Inferior parietal cortex (tissue), 1 donor: Measurements from ENCODE around the gene TESK2.
"Not testable (repeated sequence)": the region's sequence is repeated elsewhere in the genome, so short reads cannot be mapped to it uniquely, and the experiment has no call there.

ENCODE experiments used
- DNase-seq: peaks from one replicate; pipeline ENCODE4 v3.0.0-alpha.2; 2016; ENCODE audit errors: extremely low spot score

The TESK2 gene

DNA sequence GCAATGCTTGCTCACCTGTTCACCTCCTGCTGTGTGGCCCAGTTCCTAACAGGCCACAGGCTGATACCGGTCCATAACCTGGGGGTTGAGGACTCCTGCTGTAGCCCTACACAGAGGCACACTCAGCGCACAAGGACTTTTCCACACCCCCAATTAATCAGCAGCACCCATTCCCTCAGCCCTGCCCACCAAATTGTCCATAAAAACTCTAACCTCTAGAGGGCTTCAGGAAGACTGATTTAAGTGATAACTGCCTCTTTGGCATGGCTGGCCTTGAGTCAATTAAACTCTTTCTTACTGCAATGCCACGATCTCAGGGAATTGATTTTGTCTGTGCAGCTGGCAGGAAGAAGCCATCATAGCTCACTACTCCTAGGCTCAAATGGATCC, 79.5 kb downstream of the TESK2 start:
- DNase-seq, result no peak

DNA sequence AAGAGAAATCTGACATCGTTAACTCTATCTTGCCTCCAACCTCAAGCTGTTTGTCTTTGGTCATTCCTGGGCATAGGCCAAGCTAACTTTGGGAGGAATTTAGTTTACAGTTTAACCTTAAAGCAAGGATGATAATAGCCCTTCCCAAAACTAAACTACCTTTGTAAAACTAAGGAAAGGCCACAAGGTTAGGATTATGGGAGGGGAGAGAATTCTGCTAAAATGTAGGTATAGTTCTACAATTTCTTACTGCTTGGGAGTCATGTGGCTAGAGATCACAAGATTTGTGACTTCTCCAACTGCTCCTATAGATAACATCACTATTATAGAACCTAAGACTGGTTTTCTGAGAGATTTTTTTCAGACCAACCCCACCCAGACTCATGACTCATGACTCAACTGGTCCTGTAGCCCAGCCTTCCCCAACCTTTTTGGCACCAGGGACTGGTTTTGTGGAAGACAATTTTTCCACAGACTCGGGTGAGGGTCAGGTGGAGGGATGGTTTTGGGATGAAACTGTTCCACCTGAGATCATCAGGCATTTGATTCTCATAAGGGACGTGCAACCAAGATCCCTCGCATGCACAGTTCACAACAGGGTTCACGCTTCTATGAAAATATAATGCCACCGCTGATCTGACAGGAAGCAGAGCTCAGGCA, 80.0 kb downstream of the TESK2 start:
- no peak for DNase-seq

DNA sequence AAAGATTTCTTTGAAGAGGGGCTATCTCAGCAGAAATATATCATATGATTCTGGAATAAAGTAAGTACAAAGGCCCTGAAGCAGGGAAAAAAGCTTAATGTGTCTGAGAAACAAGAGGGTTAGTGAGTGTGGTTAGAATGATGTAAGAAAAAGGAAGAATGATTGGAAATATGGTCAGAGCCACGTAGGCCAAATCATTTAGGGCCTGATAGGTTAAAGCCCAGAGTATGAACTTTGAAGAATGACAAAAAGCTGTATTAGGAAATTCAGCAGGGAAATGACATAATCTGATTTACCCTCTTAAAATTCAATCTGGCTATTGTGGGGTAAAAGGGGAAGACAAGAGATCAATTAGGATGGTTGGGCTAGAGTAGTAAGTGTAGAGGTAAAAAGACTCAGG, 81.7 kb downstream of the TESK2 start:
- no peak for DNase-seq

DNA sequence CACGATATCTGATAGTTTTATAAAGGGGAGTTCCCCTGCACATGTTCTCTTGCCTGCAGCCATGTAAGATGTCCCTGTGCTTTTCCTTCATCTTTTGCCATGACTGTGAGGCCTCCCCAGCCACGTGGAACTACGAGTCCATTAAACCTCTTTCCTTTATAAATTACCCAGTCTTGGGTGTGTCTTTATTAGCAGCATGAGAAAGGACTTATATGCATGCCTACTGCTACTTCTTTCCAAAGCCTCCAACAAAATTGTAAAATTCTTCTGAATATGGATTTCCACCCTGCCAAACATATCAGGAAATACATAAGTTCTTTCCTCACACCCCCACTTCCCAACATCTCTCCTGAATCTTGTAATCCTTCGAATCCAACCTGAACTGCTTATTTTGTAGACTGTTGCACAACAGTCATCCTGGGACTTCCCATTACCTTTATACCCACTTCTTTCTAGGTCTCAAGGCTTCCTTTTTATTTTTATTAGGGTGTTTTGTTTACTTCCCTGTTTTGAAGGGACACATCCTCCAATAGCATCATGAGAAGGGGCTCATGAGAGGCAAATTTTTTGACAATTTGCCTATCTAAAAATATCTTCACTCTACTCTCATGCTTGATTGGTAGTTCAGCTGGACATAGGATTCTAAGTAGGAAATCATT, 83.2 kb downstream of the TESK2 start:
- DNase-seq, result no peak

DNA sequence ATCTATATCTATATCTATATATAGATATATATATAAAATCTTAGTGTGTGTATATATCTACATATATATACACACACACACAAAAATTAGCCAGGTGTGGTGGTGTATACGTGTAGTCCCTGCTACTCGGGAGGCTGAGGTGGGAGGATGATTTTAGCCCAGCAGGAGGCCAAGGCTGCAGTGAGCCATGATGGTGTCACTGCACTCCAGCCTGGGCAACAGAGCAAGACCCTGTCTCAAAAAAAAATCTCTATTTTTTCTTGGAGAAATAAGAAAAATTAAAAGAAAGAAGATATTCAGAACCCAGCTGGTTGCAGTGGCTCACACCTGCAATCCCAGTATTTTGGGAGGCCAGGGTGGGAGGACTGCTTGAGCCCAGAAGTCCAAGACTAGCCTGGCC, 85.3 kb downstream of the TESK2 start:
- DNase-seq, result no peak

DNA sequence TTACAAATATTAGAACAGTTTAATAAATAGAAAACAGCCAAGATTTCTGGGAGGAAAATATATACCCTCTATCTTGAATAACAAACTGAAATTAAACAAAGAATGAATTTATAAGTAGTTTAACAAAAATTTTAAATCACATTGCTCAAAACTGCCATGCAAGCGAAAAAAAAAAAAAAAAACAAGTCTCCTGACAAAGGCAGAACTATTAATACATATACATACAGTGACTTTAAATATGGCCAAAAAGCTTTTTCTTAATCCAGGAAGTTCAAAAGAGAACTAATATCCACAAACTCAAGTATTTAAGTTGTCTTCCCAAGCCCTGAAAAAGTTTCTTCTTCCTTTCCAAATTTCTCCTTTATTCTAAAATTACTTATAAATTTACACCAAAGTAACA, 87.2 kb downstream of the TESK2 start:
- no peak for DNase-seq

DNA sequence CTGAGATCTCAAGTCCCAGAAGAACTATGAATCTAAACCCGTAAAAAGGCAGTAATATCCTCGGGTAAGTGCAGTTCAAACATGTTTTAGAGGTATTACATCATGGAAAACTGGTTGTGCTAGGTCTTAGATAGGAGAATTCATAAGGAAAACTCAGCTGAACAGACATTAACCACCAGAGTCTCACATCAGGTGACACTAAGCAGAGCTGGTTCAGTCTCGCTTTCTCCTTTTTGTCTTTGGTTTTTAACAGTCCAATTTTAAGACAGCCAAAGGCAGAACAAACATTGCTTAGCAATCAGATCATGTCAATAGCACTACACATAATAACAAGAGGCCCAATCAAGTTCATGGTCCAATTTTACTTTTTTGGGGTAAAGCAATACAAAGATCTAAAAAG, 87.7 kb downstream of the TESK2 start:
- no peak for DNase-seq

DNA sequence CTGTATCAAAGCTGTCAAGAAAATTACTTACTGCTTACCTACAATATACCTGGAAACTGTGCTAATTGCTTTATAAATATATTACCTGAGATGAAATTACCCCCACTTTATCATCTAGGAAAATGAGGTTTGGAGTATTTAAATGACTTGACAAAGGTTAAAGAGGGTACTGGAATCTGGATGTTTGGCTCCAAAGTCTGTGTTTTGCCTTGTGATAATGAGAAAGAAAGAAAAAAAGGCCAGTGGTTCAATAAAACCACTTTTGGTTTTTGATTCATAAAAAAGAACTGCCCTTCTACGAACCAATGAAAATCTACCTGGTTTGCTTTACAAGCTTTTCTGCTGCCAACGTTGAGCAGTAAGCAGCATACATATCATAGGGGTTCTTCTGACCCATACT, 89.4 kb downstream of the TESK2 start:
- DNase-seq, result no peak

DNA sequence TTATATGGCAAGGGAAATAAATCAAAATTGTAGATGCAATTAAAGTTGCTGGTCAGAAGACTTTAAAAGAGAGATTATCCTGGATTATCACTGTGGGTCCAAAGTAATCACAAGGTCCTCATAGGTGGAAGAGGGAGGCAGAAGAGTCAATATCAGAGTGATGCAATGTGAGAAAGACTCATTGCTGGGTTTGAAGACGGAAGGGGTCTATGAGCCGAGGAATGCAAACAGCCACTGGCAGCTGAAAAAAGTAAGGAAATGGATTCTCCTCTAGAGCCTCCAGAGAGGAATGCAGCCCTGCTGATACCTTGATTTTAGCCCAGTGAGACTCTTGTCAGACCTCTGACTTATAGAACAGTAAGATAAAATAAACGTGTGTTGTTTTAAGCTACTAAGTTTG, 90.9 kb downstream of the TESK2 start:
- no peak for DNase-seq

DNA sequence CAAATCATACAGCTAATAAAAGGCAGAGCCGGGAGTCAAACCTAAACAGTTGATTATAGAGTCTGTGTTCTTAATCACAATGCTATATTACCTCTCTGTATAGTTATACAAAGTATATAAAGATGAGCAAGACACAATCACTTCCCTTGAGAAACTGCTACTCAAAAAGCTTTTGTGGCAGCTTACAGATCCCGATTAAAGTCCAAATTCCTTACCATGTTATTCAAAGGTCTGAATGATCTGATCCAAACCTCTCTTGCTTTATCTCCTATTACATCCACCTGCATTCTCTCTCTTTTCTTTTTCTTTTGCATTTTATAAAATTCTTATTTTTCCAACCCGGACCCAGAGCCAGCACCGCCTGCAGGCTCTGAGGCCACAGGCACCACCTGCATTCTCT, 93.7 kb downstream of the TESK2 start:
- DNase-seq, result no peak

DNA sequence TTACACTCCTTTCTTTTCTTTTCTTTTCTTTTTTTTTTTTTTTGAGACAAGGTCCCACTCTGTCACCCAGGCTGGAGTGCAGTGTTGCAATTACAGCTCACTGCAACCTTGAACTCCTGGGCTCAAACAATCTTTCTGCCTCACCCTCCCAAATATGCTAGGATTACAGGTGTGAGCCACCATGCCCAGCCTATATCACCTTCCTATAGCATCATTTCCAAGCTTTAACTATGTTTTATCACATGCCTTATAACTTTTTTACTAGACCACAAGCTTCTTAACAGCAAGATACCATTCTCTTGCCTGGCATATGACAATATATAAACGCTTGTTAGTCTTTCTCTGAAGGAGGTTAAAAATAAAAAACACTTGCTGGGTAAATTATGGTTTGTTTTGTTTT, 95.4 kb downstream of the TESK2 start:
- no peak for DNase-seq

DNA sequence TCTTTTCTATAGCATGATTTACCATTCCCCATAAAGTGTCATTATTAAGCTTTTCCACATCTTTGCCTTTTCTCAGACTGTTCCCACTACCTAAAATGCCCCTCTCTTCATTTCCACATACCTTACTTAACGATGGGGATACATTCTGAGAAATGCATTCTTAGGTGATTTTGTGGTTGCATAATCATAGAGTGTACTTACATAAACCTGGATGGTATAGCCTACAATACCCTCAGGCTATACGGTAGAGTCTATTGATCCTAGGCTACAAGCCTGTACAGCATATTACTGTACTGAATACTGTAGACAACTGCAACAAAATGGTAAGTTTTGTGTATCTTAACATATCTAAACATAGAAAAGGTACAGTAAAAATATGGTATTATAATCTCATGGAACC, 95.9 kb downstream of the TESK2 start:
- DNase-seq, result no peak

DNA sequence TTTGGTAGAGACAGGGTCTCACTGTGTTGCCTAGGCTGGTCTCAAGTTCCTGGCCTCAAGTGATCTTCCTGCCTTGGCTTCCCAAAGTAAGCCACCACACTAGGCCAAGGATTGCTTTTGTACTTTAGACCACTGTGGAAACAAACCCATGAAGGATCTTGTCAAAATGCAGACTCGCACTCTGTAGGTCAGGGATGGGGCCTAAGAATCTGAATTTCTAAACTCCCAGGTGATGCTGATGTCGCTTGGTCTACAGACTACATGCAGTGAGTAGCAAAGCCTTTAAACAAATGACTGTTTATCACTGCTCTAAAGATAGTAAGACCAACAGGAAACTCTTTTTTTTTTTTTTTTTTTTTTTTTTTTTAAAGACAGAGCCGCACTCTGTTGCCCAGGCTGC, 96.6 kb downstream of the TESK2 start:
- no peak for DNase-seq

DNA sequence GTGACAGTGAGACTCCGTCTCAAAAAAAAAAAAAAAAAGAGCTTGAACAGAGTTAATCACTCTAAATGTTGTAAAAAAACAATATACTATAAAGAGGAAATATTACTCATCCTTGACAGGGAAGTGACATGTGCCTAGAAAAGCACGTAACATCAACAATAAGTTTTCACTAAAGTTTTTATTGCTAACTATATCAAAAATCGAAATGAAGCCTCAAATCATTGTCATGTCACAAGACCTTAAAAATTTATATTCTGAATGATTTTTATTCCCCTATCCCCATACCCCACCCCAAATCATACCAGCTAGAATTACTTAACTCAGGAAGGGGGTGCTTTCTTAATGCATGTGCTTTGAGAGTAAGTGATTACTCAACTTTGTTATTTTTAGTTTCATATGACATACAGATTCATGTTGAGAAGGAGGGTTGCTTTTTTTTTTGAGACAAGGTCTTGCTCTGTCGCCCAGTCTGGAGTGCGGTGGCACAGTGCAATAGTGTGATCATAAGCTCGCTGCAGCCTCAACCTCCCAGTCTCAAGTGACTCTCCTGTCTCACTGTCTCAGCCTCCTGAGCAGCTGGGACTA, 97.2 kb downstream of the TESK2 start:
- no peak for DNase-seq

DNA sequence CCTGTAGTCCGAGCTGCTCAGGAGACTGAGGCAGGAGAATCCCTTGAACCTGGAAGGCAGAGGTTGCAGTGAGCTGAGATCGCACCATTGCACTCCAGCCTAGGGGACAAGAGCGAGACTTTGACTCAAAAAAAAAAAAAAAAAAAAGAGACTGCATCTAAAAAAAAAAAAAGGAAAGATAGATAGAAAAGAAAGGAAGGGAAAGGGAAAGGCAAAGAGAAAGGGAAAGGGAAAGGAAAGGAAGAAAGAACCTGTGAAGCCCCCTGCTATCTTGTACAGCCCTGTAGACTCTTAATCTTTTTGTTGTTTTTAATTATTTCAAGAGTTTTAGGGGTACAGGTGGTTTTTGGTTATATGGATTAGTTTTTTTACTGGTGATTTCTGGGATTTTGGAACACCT, 104.7 kb downstream of the TESK2 start:
- no peak for DNase-seq

DNA sequence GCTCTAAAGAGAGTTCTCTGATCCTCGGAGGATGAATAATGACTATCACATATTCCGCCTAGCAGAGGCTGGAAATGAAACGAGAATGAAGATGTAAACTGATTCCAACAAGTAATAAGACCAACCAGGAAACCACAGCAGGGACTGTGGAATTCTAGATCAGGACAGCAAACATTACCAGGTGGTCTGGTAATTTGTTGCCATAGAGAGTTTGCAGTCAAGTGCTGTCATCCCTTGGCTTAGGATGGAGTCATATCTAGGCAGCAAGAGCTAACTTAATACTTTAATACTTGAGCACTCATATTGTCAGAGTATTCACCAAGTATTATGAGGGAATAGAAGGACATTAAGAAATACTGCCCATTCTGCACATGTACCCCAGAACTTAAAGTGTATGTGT, 105.7 kb downstream of the TESK2 start:
- DNase-seq, result no peak

DNA sequence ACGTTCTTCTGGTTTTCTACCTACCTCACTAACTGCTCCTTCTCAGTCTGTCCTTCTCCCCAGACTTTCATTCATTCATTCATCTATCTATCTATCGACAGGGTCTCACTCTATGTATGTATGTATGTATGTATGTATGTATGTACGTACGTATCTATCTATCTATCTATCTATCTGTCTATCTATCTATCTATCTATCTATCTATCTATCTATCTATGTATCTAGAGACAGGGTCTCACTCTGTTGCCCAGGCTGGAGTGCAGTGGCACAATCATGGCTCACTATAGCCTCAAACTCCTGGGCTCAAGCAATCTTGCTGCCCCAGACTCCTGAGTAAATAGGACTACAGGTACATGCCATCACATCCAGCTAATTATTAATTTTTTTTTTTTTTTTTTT, 106.8 kb downstream of the TESK2 start:
- DNase-seq, result not testable (repeated sequence)

DNA sequence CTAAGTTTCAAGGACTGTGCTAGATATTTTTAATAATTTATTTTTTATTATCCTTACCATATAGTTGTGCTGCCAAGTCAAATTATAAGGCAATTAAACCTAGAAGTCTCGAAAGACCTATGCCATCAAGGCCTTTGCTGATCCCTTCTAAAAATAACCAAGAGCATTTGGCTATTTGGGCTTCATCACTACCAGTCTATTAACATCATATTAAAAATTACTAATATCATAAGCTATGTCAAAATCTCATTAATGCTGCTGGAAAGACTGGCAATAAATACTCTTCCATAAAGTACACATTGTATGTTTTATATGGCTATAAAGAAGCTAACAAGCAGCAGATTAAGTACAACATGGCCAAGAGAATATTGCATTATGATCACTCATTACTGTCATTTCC, 107.8 kb downstream of the TESK2 start:
- no peak for DNase-seq

DNA sequence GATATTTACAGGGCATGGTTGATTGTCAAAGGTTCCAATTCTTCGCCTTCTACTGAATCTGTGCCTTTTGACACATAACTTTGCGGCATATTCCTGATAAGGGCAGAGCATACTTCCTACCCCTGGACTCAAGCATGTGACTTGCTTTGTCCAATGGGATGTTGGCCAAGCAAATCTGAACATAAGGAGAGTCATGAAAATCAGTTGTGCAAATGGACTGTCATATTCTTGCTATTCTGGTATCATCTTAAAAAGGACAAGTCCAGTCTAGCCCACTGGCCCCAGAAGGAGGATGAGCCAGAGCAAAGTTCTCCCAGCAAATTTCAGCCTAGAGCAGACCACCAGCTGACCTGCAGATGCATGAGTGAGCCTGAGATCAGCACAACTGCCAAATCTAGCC, 109.7 kb downstream of the TESK2 start:
- DNase-seq, result no peak

DNA sequence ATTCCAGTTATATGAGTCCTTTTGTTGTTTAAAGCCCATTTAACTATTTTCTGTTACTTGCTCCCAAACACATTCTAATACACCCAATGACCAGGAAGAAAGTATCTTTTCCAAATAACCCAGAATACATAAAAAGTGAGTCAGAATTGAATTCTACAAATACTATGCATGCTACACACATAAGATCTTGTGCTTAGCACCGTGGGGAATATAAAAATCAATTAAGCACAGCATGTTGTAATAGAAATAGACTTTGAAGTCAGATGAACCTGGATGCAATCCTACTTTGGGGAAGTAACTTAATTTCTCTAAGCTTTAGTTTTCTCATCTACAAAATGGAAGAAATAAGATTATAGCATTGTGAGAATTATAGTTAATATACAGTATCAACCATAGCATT, 110.2 kb downstream of the TESK2 start:
- no peak for DNase-seq

DNA sequence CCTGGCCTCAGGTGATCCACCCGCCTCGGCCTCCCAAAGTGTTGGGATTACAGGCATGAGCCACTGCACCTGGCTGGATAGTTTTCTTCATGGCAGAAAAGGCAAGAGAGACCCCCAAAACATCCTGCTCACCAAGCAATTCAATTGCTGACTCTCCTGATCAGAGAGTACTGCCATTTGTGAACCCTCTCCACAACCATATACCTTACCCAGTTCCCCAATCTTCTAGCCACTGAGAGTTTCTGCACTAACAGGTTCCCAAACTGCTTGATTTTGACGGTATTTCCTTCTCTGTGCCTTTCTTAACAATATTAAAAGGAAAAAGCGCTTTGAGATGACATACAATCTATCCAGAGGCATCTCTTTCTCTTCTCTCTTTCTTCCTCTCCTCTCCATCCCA, 110.8 kb downstream of the TESK2 start:
- DNase-seq, result no peak

DNA sequence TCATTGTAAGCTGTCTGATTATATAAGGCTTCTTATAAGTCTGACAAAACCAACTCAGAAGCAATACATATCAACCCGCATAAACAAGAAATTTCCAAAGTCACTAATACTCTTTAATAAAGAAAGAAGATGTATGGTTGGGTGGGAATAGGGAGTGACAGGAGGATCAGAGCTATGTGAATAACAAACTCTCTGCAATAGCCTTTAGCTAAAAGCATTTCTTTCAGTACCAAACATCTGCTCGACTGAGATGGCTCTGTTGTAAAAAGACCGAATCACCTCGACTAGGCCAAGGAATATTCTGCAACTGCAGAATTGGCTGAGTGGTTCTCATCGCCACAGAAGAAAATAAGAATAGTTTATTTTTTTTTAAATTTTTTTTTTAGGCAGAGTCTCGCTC, 111.4 kb downstream of the TESK2 start:
- no peak for DNase-seq

DNA sequence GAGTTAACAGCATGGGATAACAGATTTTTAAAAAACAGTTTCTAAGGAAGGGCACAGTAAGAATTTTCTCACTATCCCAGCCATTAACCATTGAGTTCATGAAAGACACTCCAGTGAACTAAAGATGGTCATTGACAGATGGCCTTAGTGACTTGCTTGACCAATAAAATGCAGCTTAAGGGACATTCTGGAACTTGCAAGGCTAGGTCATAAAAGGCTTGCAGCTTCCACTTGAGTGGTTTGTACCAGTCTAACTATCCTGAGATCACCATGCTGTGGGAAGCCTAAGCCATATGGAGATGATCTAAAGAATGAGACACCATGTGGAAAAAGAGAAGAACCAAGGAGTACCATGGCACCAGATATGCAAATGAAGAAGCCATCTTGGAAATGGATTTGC, 112.8 kb downstream of the TESK2 start:
- no peak for DNase-seq
